Hematopoietic multipotent progenitor cell treated with erythropoietin and hydrocortisone succinate and interleukin-3 and kit ligand, for 15 days (in vitro differentiated cells): Measurements from ENCODE around the gene TMPRSS9.
"Not testable (repeated sequence)": the region's sequence is repeated elsewhere in the genome, so short reads cannot be mapped to it uniquely, and the experiment has no call there.

ENCODE experiments used
- DNase-seq: peaks from one replicate; pipeline ENCODE4 v3.0.0-alpha.2; 2015; ENCODE audit warnings: low spot score

TMPRSS9 gene

GRCh38 chr19:2342656-2343288, 17.3 kb upstream of the TMPRSS9 start:
- DNase-seq, result no peak

GRCh38 chr19:2343289-2343982, 16.6 kb upstream of the TMPRSS9 start:
- no peak for DNase-seq

GRCh38 chr19:2344381-2344870, 15.6 kb upstream of the TMPRSS9 start:
- no peak for DNase-seq

GRCh38 chr19:2345076-2345475, 15.0 kb upstream of the TMPRSS9 start:
- no peak for DNase-seq

- peak; percentile 82 for DNase-seq
Measured at GRCh38 chr19:2345794-2346663, 14.0 kb upstream of the TMPRSS9 start.

GRCh38 chr19:2349818-2350217, 10.2 kb upstream of the TMPRSS9 start:
- not testable (repeated sequence) for DNase-seq

- no peak for DNase-seq
Measured at GRCh38 chr19:2350656-2351055, 9.4 kb upstream of the TMPRSS9 start.

- DNase-seq, result no peak
Measured at GRCh38 chr19:2351591-2351990, 8.5 kb upstream of the TMPRSS9 start.

GRCh38 chr19:2352121-2352520, 7.9 kb upstream of the TMPRSS9 start:
- no peak for DNase-seq

- DNase-seq, result no peak
Measured at GRCh38 chr19:2353159-2353886, 6.7 kb upstream of the TMPRSS9 start.

- no peak for DNase-seq
Measured at GRCh38 chr19:2353887-2354592, 6.0 kb upstream of the TMPRSS9 start.

- no peak for DNase-seq
Measured at GRCh38 chr19:2354670-2355069, 5.4 kb upstream of the TMPRSS9 start.

GRCh38 chr19:2355168-2356035, 4.7 kb upstream of the TMPRSS9 start:
- no peak for DNase-seq

GRCh38 chr19:2356036-2356646, 3.9 kb upstream of the TMPRSS9 start:
- DNase-seq, result no peak

GRCh38 chr19:2357279-2358206, 2.5 kb upstream of the TMPRSS9 start:
- DNase-seq, result no peak

- no peak for DNase-seq
Measured at GRCh38 chr19:2358548-2359173, 1.4 kb upstream of the TMPRSS9 start.

GRCh38 chr19:2360833-2361232, 768 bp downstream of the TMPRSS9 start:
- DNase-seq, result no peak
